ENCODE data around the gene APOO. TPM values are rescaled to one million over a fixed set of nuclear protein-coding genes. Genes with fewer than 3 reads are reported as not detected.

The APOO gene
- total RNA-seq, 1 experiment from 2014 or later, result 37.4 TPM

GRCh38 chrX:23804578-23804977 lies 103.2 kb downstream of the APOO start:
- Histone ChIP-seq H3K4me1 (ENCODE audit: low read length) (peaks cover 46% of the 10 kb centered on the region), H3K36me3 (ENCODE audit: insufficient read depth, low read length) (no peaks in the 10 kb centered on the region), H3K27ac (ENCODE audit: low read length) (peak overlapping the region; percentile 84), H3K9me2 (replicated peaks; ENCODE audit: insufficient read depth, low read length) (no peaks in the 10 kb centered on the region), H2AFZ (ENCODE audit: low read length) (peak overlapping the region; percentile 25; the same call in 1 of the 2 replicates), H3K9me3 (ENCODE audit: low read length) (no peaks in the 10 kb centered on the region), H4K20me1 (ENCODE audit: insufficient read depth, low read depth, low read length) (no peaks in the 10 kb centered on the region), H3K27me3 (ENCODE audit: low read length) (no peaks in the 10 kb centered on the region), H3K4me3 (ENCODE audit: low read length) (no peak overlapping the region), H3K79me2 (ENCODE audit: low read length) (no peaks in the 10 kb centered on the region), H3K9ac (ENCODE audit: low read length) (no peak overlapping the region), H3K4me2 (ENCODE audit: low read depth, low read length, poor library complexity, severe bottlenecking) (no peak overlapping the region)
- DNase-seq, result no peak

DNA sequence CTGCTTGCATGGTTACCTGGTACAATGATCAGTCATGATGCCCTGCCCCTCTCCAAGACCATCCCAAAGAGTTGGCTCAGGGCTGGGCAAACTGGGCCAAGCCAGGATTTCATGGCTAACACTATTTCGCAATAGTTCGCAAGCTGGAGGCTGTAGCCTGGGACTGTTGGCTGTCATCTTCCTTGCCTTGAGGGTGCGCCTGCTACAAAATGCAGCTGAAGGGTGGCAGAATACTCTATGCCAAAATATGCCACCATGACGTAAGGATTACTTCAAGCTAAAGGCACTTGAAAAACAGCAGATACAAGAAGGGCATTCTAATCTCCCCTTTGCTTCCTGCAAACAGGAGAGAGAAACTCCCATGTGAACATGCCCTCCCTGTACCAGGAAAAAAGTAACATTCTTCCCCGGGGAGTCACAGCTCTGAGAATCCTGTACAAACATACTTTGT lies 103.8 kb downstream of the APOO start:
- Histone ChIP-seq H3K36me3 (ENCODE audit: insufficient read depth, low read length) (no peaks in the 10 kb centered on the region), H3K27me3 (ENCODE audit: low read length) (no peaks in the 10 kb centered on the region), H2AFZ (ENCODE audit: low read length) (peak overlapping the region; percentile 25; the same call in 1 of the 2 replicates), H3K4me3 (ENCODE audit: low read length) (no peak overlapping the region), H3K9ac (ENCODE audit: low read length) (no peak overlapping the region), H4K20me1 (ENCODE audit: insufficient read depth, low read depth, low read length) (no peaks in the 10 kb centered on the region), H3K4me2 (ENCODE audit: low read depth, low read length, poor library complexity, severe bottlenecking) (no peak overlapping the region), H3K4me1 (ENCODE audit: low read length) (peaks cover 43% of the 10 kb centered on the region), H3K27ac (ENCODE audit: low read length) (peak overlapping the region; percentile 84), H3K9me3 (ENCODE audit: low read length) (no peaks in the 10 kb centered on the region), H3K79me2 (ENCODE audit: low read length) (no peaks in the 10 kb centered on the region), H3K9me2 (replicated peaks; ENCODE audit: insufficient read depth, low read length) (no peaks in the 10 kb centered on the region)
- no peak for DNase-seq

DNA sequence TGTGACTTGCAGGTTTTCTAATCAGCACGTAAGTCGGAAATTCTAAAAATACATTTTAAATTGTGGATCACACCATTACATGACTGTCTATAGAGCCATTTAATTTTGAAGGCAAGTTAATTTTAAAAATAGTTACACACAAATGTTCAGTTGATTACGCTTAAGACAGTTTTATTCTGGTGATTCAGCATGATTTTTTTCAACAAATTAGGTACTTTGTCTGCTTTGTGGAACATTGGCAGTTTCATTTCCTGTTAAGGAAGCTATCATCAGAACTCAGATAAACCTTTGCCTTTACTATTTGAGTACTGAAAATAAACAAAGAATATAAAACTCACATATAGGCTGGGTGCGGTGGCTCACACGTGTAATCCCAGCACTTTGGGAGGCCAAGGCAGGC lies 105.3 kb downstream of the APOO start:
- no peaks in the 10 kb centered on the region for H3K36me3 ChIP-seq (ENCODE audit: insufficient read depth, low read length)
- H3K9ac ChIP-seq (ENCODE audit: low read length), result peak overlapping the region; percentile 4; the same call in 1 of the 2 replicates
- H2AFZ ChIP-seq (ENCODE audit: low read length), result peak overlapping the region; percentile 44
- H3K79me2 ChIP-seq (ENCODE audit: low read length), result no peaks in the 10 kb centered on the region
- peak; percentile 80 for DNase-seq
- H3K27ac ChIP-seq (ENCODE audit: low read length), result peak overlapping the region; percentile 84
- H3K4me3 ChIP-seq (ENCODE audit: low read length), result peak overlapping the region; percentile 35; the same call in 1 of the 2 replicates
- no peaks in the 10 kb centered on the region for H3K9me3 ChIP-seq (ENCODE audit: low read length)
- H3K27me3 ChIP-seq (ENCODE audit: low read length), result no peaks in the 10 kb centered on the region
- H3K4me2 ChIP-seq (ENCODE audit: low read depth, low read length, poor library complexity, severe bottlenecking), result peak overlapping the region; percentile 50
- no peaks in the 10 kb centered on the region for H4K20me1 ChIP-seq (ENCODE audit: insufficient read depth, low read depth, low read length)
- H3K9me2 ChIP-seq (replicated peaks; ENCODE audit: insufficient read depth, low read length), result no peaks in the 10 kb centered on the region
- peaks cover 36% of the 10 kb centered on the region for H3K4me1 ChIP-seq (ENCODE audit: low read length)

DNA sequence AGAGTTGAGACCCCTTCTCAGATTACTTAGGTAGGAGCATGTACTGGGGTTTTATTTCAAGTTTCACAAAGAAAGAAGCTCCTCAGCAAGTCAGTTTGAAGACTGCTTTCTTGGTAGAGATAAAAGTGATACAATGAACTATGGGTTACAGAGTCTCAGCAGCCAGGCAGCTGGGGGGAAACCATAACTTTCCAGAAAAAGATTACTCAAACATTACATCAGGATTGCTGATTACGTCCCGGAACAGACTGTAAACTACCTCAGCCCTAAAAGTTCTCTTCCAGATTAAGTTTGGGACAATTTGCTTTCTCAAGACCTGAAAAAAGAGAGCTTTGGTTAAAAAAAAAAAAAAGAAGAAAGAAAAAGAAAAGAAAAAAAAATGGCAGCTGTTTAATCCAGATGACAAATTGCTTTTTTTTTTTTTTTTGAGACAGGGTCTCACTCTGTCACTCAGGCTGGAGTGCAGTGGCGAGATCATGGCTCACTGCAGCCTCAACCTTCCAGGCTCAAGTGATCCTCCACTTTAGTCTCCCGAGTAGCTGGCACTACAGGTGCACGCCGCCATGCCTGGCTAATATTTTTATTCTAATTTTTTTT lies 108.2 kb downstream of the APOO start:
- no peaks in the 10 kb centered on the region for H3K27me3 ChIP-seq (ENCODE audit: low read length)
- H2AFZ ChIP-seq (ENCODE audit: low read length), result no peak overlapping the region
- no peak overlapping the region for H3K4me3 ChIP-seq (ENCODE audit: low read length)
- H3K36me3 ChIP-seq (ENCODE audit: insufficient read depth, low read length), result no peaks in the 10 kb centered on the region
- no peaks in the 10 kb centered on the region for H3K9me2 ChIP-seq (replicated peaks; ENCODE audit: insufficient read depth, low read length)
- H3K9ac ChIP-seq (ENCODE audit: low read length), result no peak overlapping the region
- H3K27ac ChIP-seq (ENCODE audit: low read length), result no peak overlapping the region
- no peaks in the 10 kb centered on the region for H4K20me1 ChIP-seq (ENCODE audit: insufficient read depth, low read depth, low read length)
- H3K4me2 ChIP-seq (ENCODE audit: low read depth, low read length, poor library complexity, severe bottlenecking), result no peak overlapping the region
- H3K9me3 ChIP-seq (ENCODE audit: low read length), result no peaks in the 10 kb centered on the region
- peaks cover 25% of the 10 kb centered on the region for H3K4me1 ChIP-seq (ENCODE audit: low read length)
- no peaks in the 10 kb centered on the region for H3K79me2 ChIP-seq (ENCODE audit: low read length)
- DNase-seq, result no peak

DNA sequence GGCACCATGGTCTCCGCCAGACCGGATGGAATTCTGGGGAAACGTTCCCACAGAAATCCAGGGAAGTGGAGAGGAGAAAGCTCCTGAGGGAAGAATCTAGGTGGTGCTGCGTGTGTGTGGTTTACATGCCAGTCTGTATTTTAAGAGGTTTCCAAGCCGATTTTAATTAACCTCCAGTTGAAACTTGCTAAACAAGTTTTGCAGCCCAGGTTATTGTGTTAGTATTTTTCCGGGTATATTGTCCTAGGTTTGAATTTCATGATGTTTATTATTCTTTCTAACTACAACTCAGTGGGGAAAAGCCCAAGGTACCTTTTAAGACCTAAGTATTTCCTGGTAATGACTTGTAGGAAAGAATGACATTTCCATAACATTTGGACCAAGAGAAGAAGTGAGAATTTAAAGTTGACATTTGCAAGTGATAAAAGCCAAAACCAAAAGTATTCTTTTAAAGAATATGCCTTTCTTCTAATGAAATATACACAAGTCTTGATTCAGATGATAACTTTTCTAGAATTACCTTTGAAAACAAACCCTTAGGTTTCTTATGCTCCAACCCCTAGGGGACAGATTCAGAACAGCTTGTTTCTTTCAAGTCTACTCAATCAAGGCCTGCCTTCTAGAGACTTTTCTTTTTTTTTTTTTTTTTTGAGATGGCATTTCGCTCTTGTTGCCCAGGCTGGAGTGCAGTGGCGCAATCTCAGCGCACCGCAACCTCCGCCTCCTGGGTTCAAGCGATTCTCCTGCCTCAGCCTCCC lies 110.2 kb downstream of the APOO start:
- no peak for DNase-seq
- Histone ChIP-seq H3K4me2 (ENCODE audit: low read depth, low read length, poor library complexity, severe bottlenecking) (no peak overlapping the region), H3K9ac (ENCODE audit: low read length) (no peak overlapping the region), H3K9me2 (replicated peaks; ENCODE audit: insufficient read depth, low read length) (no peaks in the 10 kb centered on the region), H3K36me3 (ENCODE audit: insufficient read depth, low read length) (no peaks in the 10 kb centered on the region), H3K9me3 (ENCODE audit: low read length) (no peaks in the 10 kb centered on the region), H3K79me2 (ENCODE audit: low read length) (no peaks in the 10 kb centered on the region), H2AFZ (ENCODE audit: low read length) (no peak overlapping the region), H3K27me3 (ENCODE audit: low read length) (no peaks in the 10 kb centered on the region), H4K20me1 (ENCODE audit: insufficient read depth, low read depth, low read length) (no peaks in the 10 kb centered on the region), H3K4me1 (ENCODE audit: low read length) (peaks cover 9% of the 10 kb centered on the region), H3K4me3 (ENCODE audit: low read length) (no peak overlapping the region), H3K27ac (ENCODE audit: low read length) (no peak overlapping the region)

- Histone ChIP-seq H3K27me3 (ENCODE audit: low read length) (no peaks in the 10 kb centered on the region), H3K4me3 (ENCODE audit: low read length) (no peak overlapping the region), H2AFZ (ENCODE audit: low read length) (no peak overlapping the region), H3K4me1 (ENCODE audit: low read length) (peaks cover 4% of the 10 kb centered on the region; the same call in 1 of the 2 replicates), H3K4me2 (ENCODE audit: low read depth, low read length, poor library complexity, severe bottlenecking) (no peak overlapping the region), H3K36me3 (ENCODE audit: insufficient read depth, low read length) (no peaks in the 10 kb centered on the region), H3K9me3 (ENCODE audit: low read length) (no peaks in the 10 kb centered on the region), H3K27ac (ENCODE audit: low read length) (no peak overlapping the region), H3K79me2 (ENCODE audit: low read length) (no peaks in the 10 kb centered on the region), H3K9me2 (replicated peaks; ENCODE audit: insufficient read depth, low read length) (no peaks in the 10 kb centered on the region), H3K9ac (ENCODE audit: low read length) (no peak overlapping the region), H4K20me1 (ENCODE audit: insufficient read depth, low read depth, low read length) (no peaks in the 10 kb centered on the region)
- no peak for DNase-seq
These were observed 112.5 kb downstream of the APOO start for GRCh38 chrX:23795221-23795620.

DNA sequence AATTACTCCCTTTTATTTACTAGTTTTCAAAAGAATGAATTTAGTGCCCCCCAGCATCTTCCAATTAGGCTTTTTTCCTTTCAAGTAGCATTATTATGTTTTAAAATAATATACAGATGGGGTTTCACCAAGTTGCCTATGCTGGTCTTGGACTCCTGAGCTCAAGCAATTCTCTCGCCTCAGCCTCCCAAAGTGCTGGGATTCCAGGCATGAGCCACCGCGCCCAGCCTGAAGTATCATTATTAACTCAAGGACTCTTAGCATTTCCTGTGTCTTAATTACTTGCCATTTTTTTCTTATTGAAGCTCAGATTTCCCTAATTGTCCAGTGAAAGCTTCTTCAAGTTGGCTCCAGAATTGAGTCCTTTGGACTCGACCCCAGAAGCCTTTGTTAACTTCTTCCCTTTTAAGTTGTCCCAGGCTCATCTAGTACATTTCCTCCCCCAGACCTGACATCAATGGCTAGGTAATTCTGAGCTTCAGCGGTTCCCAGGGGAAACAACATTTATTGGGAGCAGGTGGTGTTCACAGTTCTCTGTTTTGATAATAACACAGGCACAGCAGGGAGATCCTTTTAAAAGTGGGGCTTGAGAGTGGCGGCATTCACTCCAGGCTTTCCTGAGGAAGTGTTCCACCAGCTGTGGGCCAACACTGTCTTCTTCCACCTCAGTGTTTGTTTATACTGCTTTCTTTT lies 114.7 kb downstream of the APOO start:
- no peaks in the 10 kb centered on the region for H3K79me2 ChIP-seq (ENCODE audit: low read length)
- H3K27ac ChIP-seq (ENCODE audit: low read length), result no peak overlapping the region
- no peaks in the 10 kb centered on the region for H3K27me3 ChIP-seq (ENCODE audit: low read length)
- H3K9ac ChIP-seq (ENCODE audit: low read length), result no peak overlapping the region
- H3K9me3 ChIP-seq (ENCODE audit: low read length), result no peaks in the 10 kb centered on the region
- peaks cover 4% of the 10 kb centered on the region; the same call in 1 of the 2 replicates for H3K4me1 ChIP-seq (ENCODE audit: low read length)
- no peaks in the 10 kb centered on the region for H3K36me3 ChIP-seq (ENCODE audit: insufficient read depth, low read length)
- no peak overlapping the region for H3K4me3 ChIP-seq (ENCODE audit: low read length)
- H3K9me2 ChIP-seq (replicated peaks; ENCODE audit: insufficient read depth, low read length), result no peaks in the 10 kb centered on the region
- no peak for DNase-seq
- no peak overlapping the region for H3K4me2 ChIP-seq (ENCODE audit: low read depth, low read length, poor library complexity, severe bottlenecking)
- H4K20me1 ChIP-seq (ENCODE audit: insufficient read depth, low read depth, low read length), result no peaks in the 10 kb centered on the region
- H2AFZ ChIP-seq (ENCODE audit: low read length), result no peak overlapping the region

DNA sequence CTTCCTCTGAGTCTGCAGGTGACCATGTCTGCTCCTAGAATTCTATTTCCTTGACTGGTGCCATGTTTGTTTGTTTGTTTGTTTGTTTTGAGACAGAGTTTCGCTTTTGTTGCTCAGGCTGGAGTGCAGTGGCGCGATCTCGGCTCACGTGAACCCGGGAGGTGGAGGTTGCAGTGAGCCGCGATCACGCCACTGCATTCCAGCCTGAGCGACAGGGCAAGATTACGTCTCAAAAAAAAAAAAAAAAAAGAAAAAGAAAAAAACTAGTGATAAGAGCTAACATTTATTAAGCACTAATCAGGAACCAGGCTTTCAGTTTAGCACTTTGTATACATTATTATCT lies 117.6 kb downstream of the APOO start:
- no peak overlapping the region for H3K4me3 ChIP-seq (ENCODE audit: low read length)
- no peaks in the 10 kb centered on the region for H3K9me3 ChIP-seq (ENCODE audit: low read length)
- H3K4me1 ChIP-seq (ENCODE audit: low read length), result peaks cover 5% of the 10 kb centered on the region
- H3K27ac ChIP-seq (ENCODE audit: low read length), result no peak overlapping the region
- no peak overlapping the region for H3K4me2 ChIP-seq (ENCODE audit: low read depth, low read length, poor library complexity, severe bottlenecking)
- H3K9ac ChIP-seq (ENCODE audit: low read length), result no peak overlapping the region
- no peaks in the 10 kb centered on the region for H3K9me2 ChIP-seq (replicated peaks; ENCODE audit: insufficient read depth, low read length)
- H3K36me3 ChIP-seq (ENCODE audit: insufficient read depth, low read length), result peaks cover 7% of the 10 kb centered on the region
- H3K27me3 ChIP-seq (ENCODE audit: low read length), result no peaks in the 10 kb centered on the region
- no peak for DNase-seq
- H2AFZ ChIP-seq (ENCODE audit: low read length), result no peak overlapping the region
- H4K20me1 ChIP-seq (ENCODE audit: insufficient read depth, low read depth, low read length), result peaks cover under 1% of the 10 kb centered on the region; the same call in 1 of the 2 replicates
- H3K79me2 ChIP-seq (ENCODE audit: low read length), result no peaks in the 10 kb centered on the region
